GM12878 (cell line): ENCODE data around the gene EPB41L1. TPM values are rescaled to one million over a fixed set of nuclear protein-coding genes. Genes with fewer than 3 reads are reported as not detected.

Experiments
- ATAC-seq: fragments of 200-7000 bp; cut with Tn5 transposase; 3 replicates; pipeline ENCODE4 v1.9.1; 2020; ENCODE audit warnings: mild to moderate bottlenecking, moderate library complexity
- BruUV-seq: library from RNA; stranded (reverse); fragments of 400-500 nt; replicated peaks from 2 replicates; lab custom pipeline; 2021; lab: Mats Ljungman, UMichigan
- CTCF ChIA-PET: fragments of 300-600 bp; sonication (Branson Sonifier 250); formaldehyde crosslinking; extraction: SDS; loops from one replicate; lab custom pipeline; 2021; ENCODE audit warnings: inconsistent platforms; lab: Yijun Ruan, JAX
- POLR2A ChIA-PET: fragments of 350-600 bp; formaldehyde crosslinking; extraction: SDS; loops from one replicate; lab custom pipeline; 2021; ENCODE audit warnings: inconsistent platforms; lab: Charles Lee
- RAD21 ChIA-PET: fragments of 300-600 bp; sonication (Branson Sonifier 250); formaldehyde crosslinking; loops from one replicate; lab custom pipeline; 2023; ENCODE audit warnings: antibody characterized with exemption; ENCODE audit not compliant: unreplicated experiment; lab: Charles Lee
- SMC1A ChIA-PET: fragments of 300-600 bp; sonication (Branson Sonifier 250); formaldehyde crosslinking; loops from one replicate; lab custom pipeline; 2023; ENCODE audit not compliant: unreplicated experiment, uncharacterized antibody; lab: Charles Lee
- DNase-seq: peaks from one replicate; pipeline ENCODE4 v3.0.0-alpha.2; 2011; ENCODE audit warnings: low read depth, low spot score
- FAIRE-seq: peaks from 3 replicates; lab custom pipeline; 2011; peaks lifted over from hg19 to GRCh38; lab: Jason Lieb, UNC
- H2AFZ ChIP-seq: 2 replicates; pipeline ENCODE4 v1.6.0; 2011; ENCODE audit warnings: low read depth, low read length, control low read depth; ENCODE audit not compliant: control insufficient read depth
- H3K27ac ChIP-seq: 2 replicates; pipeline ENCODE4 v1.5.1; 2011; ENCODE audit warnings: control low read depth; ENCODE audit not compliant: control insufficient read depth, insufficient read depth
- H3K27me3 ChIP-seq, 2 experiments: replicated peaks in 1 of 2; 2 replicates each; pipeline versions ENCODE4 v1.6.0 to v1.6.1; 2011; ENCODE audit warnings: low read length in 1 of 2; ENCODE audit not compliant: control insufficient read depth in 2 of 2, insufficient read depth in 2 of 2
- H3K36me3 ChIP-seq, 2 experiments: 2 replicates each; pipeline ENCODE4 v1.5.1; 2011; ENCODE audit warnings: low read length in 1 of 2; ENCODE audit not compliant: control insufficient read depth in 2 of 2, insufficient read depth in 2 of 2
- H3K4me1 ChIP-seq: 2 replicates; pipeline ENCODE4 v1.6.1; 2011; ENCODE audit warnings: mild to moderate bottlenecking, low read length, moderate library complexity, mixed read lengths; ENCODE audit not compliant: control insufficient read depth, insufficient read depth
- H3K4me2 ChIP-seq: 2 replicates; pipeline ENCODE4 v1.6.0; 2011; ENCODE audit warnings: control low read depth; ENCODE audit not compliant: control insufficient read depth, insufficient read depth
- H3K4me3 ChIP-seq: fragments of 200-600 bp; sonication (generic); 2 replicates; pipeline ENCODE4 v1.5.1; 2016
- H3K79me2 ChIP-seq: 2 replicates; pipeline ENCODE4 v1.6.0; 2011; ENCODE audit warnings: low read length; ENCODE audit not compliant: control insufficient read depth, insufficient read depth
- H3K9ac ChIP-seq: 2 replicates; pipeline ENCODE4 v1.8.0; 2011; ENCODE audit warnings: low read length, control low read depth, mixed read lengths; ENCODE audit not compliant: control insufficient read depth, insufficient read depth
- H3K9me3 ChIP-seq: replicated peaks from 3 replicates; pipeline ENCODE4 v1.5.1; 2011; ENCODE audit warnings: mild to moderate bottlenecking, low read length; ENCODE audit not compliant: control insufficient read depth, insufficient read depth
- H4K20me1 ChIP-seq: 2 replicates; pipeline ENCODE4 v1.6.0; 2011; ENCODE audit not compliant: control insufficient read depth, insufficient read depth
- CHD4 ChIP-seq: fragments of 200-600 bp; sonication (generic); IDR thresholded peaks from 2 replicates; pipeline ENCODE4 v1.6.1; 2016; ENCODE audit warnings: mild to moderate bottlenecking
- EED ChIP-seq: sonication (generic); IDR thresholded peaks from 2 replicates; pipeline ENCODE4 v1.6.1; 2016; ENCODE audit warnings: antibody characterized with exemption, low read depth
- HDAC6 ChIP-seq: fragments of 200-600 bp; sonication (generic); IDR thresholded peaks from one replicate; pipeline ENCODE4 v1.8.0; 2017; ENCODE audit warnings: antibody characterized with exemption; ENCODE audit not compliant: unreplicated experiment
- IKZF1 ChIP-seq: fragments of 450-650 bp; conservative IDR thresholded peaks from 2 replicates; pipeline ENCODE4 v1.6.1; 2017; ENCODE audit warnings: antibody characterized with exemption, mild to moderate bottlenecking
- ZNF622 ChIP-seq: fragments of 450-650 bp; IDR thresholded peaks from 2 replicates; pipeline ENCODE4 v1.6.1; 2017; ENCODE audit warnings: mild to moderate bottlenecking, inconsistent platforms
- WGBS: methylation state at CpG from one replicate; pipeline ENCODE4 v1.1.6; 2016; ENCODE audit warnings: low lambda C conversion rate; ENCODE audit not compliant: insufficient replicate concordance, insufficient coverage; ENCODE audit errors: missing lambda C conversion rate; 5-methylcytosine and 5-hydroxymethylcytosine counted together
- in situ Hi-C: fragments of 300-500 bp; cut with MboI; formaldehyde crosslinking; loops from 9 replicates; pipeline ENCODE4 v1.14.3; 2018; ENCODE audit warnings: mixed read lengths
- intact Hi-C: fragments of 100-400 bp; cut with micrococcal nuclease; formaldehyde crosslinking; loops from one replicate; pipeline ENCODE4 v1.14.2; 2022; ENCODE audit not compliant: unreplicated experiment
- polyA plus RNA-seq, 11 experiments: library from polyadenylated mRNA; depleted of rRNA in 4 of 11; unstranded in 6 of 11; stranded (reverse) in 5 of 11; fragments of >200 nt; fragmentation: Nextera tagmentation in 4 of 11; fragmentation: Illumina TruSeq in 1 of 11; extraction: Ambion mirVana in 4 of 11; extraction: Trizol in 1 of 11; gene quantifications; 1 replicate in 1 of 11; 2 replicates in 10 of 11; pipeline versions ENCODE4 v1.2.1 to v1.2.3, GENCODE V29; 2011 to 2016; ENCODE audit warnings: inconsistent platforms in 2 of 11, missing spikeins in 2 of 11, low read depth in 1 of 11
- total RNA-seq, 4 experiments: library from RNA; depleted of rRNA in 3 of 4; stranded (reverse); fragments of >200 nt in 3 of 4; fragmentation: Illumina TruSeq in 1 of 4; extraction: Trizol in 1 of 4; gene quantifications; 2 replicates each; pipeline versions ENCODE4 v1.2.1 to v1.2.3, GENCODE V29; 2013 to 2021
- TF ChIP-seq, protein P1 (sequence below): IDR thresholded peaks from 2 replicates; pipeline ENCODE4 v1.6.1; 2011; ENCODE audit warnings: borderline replicate concordance, low read depth, mild to moderate bottlenecking, moderate library complexity, low read length; ENCODE audit not compliant: insufficient read depth, poor library complexity, severe bottlenecking
- TF ChIP-seq, protein P2 (sequence below): fragments of 450-650 bp; IDR thresholded peaks from 2 replicates; pipeline ENCODE4 v1.6.1; 2017; ENCODE audit warnings: antibody characterized with exemption, mild to moderate bottlenecking, moderate library complexity
- TF ChIP-seq, protein P3 (sequence below): IDR thresholded peaks from 2 replicates; pipeline ENCODE4 v1.6.1; 2011; ENCODE audit warnings: low read depth, mild to moderate bottlenecking, low read length, moderate library complexity, borderline replicate concordance; ENCODE audit errors: extremely low read depth

The EPB41L1 gene
- total and polyA plus RNA-seq, 10 of the 15 experiments (the other 5 are each of a cell fraction or from before 2014, with no cell fraction given): 0.08 to 3.2 (median 0.31) TPM

DNA sequence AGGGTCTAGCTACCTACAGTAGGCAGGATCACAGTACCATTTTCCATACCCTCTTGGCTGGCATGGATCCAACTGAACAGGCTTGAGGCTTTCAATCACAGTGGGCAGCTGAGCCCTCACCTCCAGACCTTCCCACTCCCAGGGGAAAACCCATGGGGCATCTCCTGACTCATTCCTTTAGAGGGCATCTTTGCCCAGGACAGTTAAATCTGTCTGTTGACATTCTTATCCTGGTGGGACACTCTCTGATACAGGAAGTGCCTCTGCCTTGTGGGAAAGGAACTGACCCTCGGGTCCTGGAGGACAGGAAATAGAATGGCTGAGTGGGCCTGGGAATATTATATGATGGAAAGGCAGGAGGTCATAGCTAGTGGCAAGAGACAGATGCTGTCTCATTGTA, 10.2 kb upstream of the EPB41L1 start (continued):
- TF ChIP-seq, protein P1, sequence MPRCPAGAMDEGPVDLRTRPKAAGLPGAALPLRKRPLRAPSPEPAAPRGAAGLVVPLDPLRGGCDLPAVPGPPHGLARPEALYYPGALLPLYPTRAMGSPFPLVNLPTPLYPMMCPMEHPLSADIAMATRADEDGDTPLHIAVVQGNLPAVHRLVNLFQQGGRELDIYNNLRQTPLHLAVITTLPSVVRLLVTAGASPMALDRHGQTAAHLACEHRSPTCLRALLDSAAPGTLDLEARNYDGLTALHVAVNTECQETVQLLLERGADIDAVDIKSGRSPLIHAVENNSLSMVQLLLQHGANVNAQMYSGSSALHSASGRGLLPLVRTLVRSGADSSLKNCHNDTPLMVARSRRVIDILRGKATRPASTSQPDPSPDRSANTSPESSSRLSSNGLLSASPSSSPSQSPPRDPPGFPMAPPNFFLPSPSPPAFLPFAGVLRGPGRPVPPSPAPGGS: no peak
- TF ChIP-seq EED: no peak

DNA sequence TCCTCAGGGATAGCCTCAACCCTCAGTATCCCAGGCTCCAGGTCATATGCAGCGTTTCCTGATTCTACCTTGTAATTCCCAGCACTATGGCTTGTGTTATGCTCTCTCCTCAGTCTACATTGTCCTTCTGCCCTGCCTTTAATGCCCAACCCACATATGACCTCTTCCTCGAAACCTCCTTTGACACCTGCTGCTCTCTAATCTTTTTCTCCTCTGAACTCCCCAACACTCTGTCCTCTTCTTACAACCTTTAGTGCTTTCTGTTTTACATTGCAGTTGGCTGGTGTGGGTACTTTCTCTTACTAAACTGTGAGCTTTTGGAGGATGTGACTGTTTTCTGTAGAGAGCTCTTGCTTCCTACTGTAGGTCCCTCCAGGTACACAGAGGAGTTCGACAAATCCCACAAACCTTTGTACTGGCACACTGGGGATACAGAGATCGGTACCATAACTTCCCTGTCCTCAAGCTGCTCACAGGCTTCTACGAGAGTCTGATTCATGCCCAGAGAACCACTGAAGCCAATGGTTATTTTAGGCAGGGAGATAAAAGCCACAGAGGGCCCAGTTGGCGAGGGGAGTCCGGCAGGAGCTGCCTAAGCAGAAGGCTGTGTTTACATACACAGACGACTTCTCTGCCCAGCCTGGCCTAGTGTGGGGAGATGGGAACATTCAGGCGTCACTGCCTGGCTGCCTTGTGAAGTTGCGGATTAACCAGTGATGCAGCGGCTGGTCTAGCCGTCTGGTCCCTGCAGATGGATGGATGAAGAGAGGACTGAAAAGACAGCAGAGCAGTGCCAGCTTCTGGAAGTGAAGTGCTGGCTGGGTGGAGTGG, 8.4 kb upstream of the EPB41L1 start:
- Histone ChIP-seq H3K36me3 (no peaks in the 10 kb centered on the region), H2AFZ (peak overlapping the region; percentile 22; the same call in 1 of the 2 replicates), H3K27me3 (no peaks in the 10 kb centered on the region), H3K4me3 (no peak overlapping the region), H3K4me2 (peak overlapping the region; percentile 15; the same call in 1 of the 2 replicates)
- SMC1A ChIA-PET: interaction anchor here (1.0 to 14.0 kb wide), 3 partner anchors 10 to 151 kb away, joined by 3 to 344 read pairs (median 7); no protein-coding TSS in a partner anchor
- intact Hi-C loops: no loop called here
- BruUV-seq: no TSS peak
- no peak for DNase-seq
- TF ChIP-seq CHD4 (no peak), ZNF622 (no peak), HDAC6 (no peak), IKZF1 (0 out of 2 replicates have a peak, but pooled peaks have one; percentile 13)
- TF ChIP-seq, protein P2, sequence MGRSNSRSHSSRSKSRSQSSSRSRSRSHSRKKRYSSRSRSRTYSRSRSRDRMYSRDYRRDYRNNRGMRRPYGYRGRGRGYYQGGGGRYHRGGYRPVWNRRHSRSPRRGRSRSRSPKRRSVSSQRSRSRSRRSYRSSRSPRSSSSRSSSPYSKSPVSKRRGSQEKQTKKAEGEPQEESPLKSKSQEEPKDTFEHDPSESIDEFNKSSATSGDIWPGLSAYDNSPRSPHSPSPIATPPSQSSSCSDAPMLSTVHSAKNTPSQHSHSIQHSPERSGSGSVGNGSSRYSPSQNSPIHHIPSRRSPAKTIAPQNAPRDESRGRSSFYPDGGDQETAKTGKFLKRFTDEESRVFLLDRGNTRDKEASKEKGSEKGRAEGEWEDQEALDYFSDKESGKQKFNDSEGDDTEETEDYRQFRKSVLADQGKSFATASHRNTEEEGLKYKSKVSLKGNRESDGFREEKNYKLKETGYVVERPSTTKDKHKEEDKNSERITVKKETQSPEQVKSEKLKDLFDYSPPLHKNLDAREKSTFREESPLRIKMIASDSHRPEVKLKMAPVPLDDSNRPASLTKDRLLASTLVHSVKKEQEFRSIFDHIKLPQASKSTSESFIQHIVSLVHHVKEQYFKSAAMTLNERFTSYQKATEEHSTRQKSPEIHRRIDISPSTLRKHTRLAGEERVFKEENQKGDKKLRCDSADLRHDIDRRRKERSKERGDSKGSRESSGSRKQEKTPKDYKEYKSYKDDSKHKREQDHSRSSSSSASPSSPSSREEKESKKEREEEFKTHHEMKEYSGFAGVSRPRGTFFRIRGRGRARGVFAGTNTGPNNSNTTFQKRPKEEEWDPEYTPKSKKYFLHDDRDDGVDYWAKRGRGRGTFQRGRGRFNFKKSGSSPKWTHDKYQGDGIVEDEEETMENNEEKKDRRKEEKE: no peak
- TF ChIP-seq, protein P3, sequence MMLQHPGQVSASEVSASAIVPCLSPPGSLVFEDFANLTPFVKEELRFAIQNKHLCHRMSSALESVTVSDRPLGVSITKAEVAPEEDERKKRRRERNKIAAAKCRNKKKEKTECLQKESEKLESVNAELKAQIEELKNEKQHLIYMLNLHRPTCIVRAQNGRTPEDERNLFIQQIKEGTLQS: no peak
- TF ChIP-seq, all 136 proteins: peak for 1
- ATAC-seq (peak; percentile 24), FAIRE-seq (peak; percentile 79)
- Histone ChIP-seq H3K9ac (no peak overlapping the region), H4K20me1 (no peaks in the 10 kb centered on the region), H3K27ac (no peak overlapping the region), H3K9me3 (no peaks in the 10 kb centered on the region), H3K79me2 (no peaks in the 10 kb centered on the region), H3K4me1 (peaks cover 19% of the 10 kb centered on the region)
- WGBS: 40% methylated on average over 12 of the region's 12 CpGs
- ChIA-PET RAD21 (interaction anchor here (1.1 to 2.2 kb wide), 4 partner anchors 8 to 168 kb away, joined by 3 to 8 read pairs (median 4); no protein-coding TSS in a partner anchor), CTCF (interaction anchor here (0.6 to 22.3 kb wide), 6 partner anchors 8 to 152 kb away, joined by 3 to 717 read pairs (median 6); no protein-coding TSS in a partner anchor), POLR2A (no interaction called here)
- in situ Hi-C loops: no loop called here
